HepG2 (cell line): ENCODE results near the gene RALY. TPM values are rescaled to one million over a fixed set of nuclear protein-coding genes. Genes with fewer than 3 reads are reported as not detected.
A peak's percentile ranks its signal among the peaks of the same experiment; 100 is the strongest.
"Not testable (repeated sequence)": the region's sequence is repeated elsewhere in the genome, so short reads cannot be mapped to it uniquely, and the experiment has no call there.

ENCODE experiments used
- ATAC-seq: fragments of 200-7000 bp; cut with Tn5 transposase; 3 replicates; pipeline ENCODE4 v1.9.1; 2020; ENCODE audit warnings: mild to moderate bottlenecking, moderate library complexity
- BruUV-seq: library from RNA; stranded (reverse); fragments of 400-500 nt; replicated peaks from 2 replicates; lab custom pipeline; 2021; lab: Mats Ljungman, UMichigan
- CTCF ChIA-PET: fragments of 300-600 bp; formaldehyde crosslinking; extraction: SDS; loops from one replicate; lab custom pipeline; 2021; ENCODE audit warnings: low total read pairs, inconsistent platforms, low intra/inter-chr PET ratio; lab: Yijun Ruan, JAX
- POLR2A ChIA-PET: fragments of 350-600 bp; sonication (Branson Sonifier 250); formaldehyde crosslinking; loops from one replicate; lab custom pipeline; 2020; ENCODE audit warnings: antibody characterized with exemption, inconsistent platforms; lab: Yijun Ruan, JAX
- DNase-seq: peaks from one replicate; pipeline ENCODE4 v3.0.0-alpha.2; 2015; ENCODE audit warnings: low spot score
- FAIRE-seq: peaks from 3 replicates; lab custom pipeline; 2011; peaks lifted over from hg19 to GRCh38; lab: Jason Lieb, UNC
- H2AFZ ChIP-seq: one replicate; pipeline ENCODE4 v1.6.1; 2011; ENCODE audit warnings: low read length, inconsistent platforms
- H3K27ac ChIP-seq: fragments of 300-600 bp; 3 replicates; pipeline ENCODE4 v1.8.0; 2011; ENCODE audit warnings: mixed run types, mild to moderate bottlenecking, mixed read lengths, low read length, inconsistent platforms; ENCODE audit not compliant: insufficient read depth; ENCODE audit errors: extremely low read length
- H3K27me3 ChIP-seq, 2 experiments: fragments of 200-600 bp in 1 of 2; 2 replicates in 1 of 2; 3 replicates in 1 of 2; pipeline versions ENCODE4 v1.6.0 to v1.8.0; 2011; ENCODE audit warnings: low read length in 2 of 2, mild to moderate bottlenecking in 2 of 2, moderate library complexity in 2 of 2, inconsistent platforms in 1 of 2; ENCODE audit not compliant: insufficient read depth in 2 of 2, control insufficient read depth in 1 of 2
- H3K36me3 ChIP-seq, 2 experiments: fragments of 200-600 bp in 1 of 2; replicated peaks in 1 of 2; 2 replicates in 1 of 2; 3 replicates in 1 of 2; pipeline versions ENCODE4 v1.5.1 to v1.8.0; 2011; ENCODE audit warnings: low read length in 2 of 2, inconsistent platforms in 1 of 2; ENCODE audit not compliant: insufficient read depth in 2 of 2, control insufficient read depth in 1 of 2
- H3K4me1 ChIP-seq: 2 replicates; pipeline ENCODE4 v1.5.1; 2012; ENCODE audit warnings: low read length, inconsistent platforms; ENCODE audit not compliant: insufficient read depth
- H3K4me2 ChIP-seq: 2 replicates; pipeline ENCODE4 v1.6.0; 2011; ENCODE audit warnings: low read depth, low read length, inconsistent platforms
- H3K4me3 ChIP-seq, 3 experiments: fragments of 200-600 bp in 1 of 3; sonication (generic), shearing (Covaris generic) in 1 of 3; replicated peaks in 1 of 3; 2 replicates each; pipeline ENCODE4 v1.5.1; 2011 to 2016; ENCODE audit warnings: low read length in 3 of 3, inconsistent platforms in 2 of 3, low read depth in 2 of 3, mild to moderate bottlenecking in 2 of 3, control low read depth in 1 of 3, mixed read lengths in 1 of 3; ENCODE audit not compliant: insufficient read depth in 1 of 3
- H3K79me2 ChIP-seq: one replicate; pipeline ENCODE4 v1.6.1; 2011; ENCODE audit warnings: low read length, inconsistent platforms; ENCODE audit not compliant: insufficient read depth
- H3K9ac ChIP-seq: 2 replicates; pipeline ENCODE4 v1.6.0; 2011; ENCODE audit warnings: mild to moderate bottlenecking, low read depth, low read length, inconsistent platforms; ENCODE audit not compliant: insufficient read depth
- H3K9me3 ChIP-seq: 2 replicates; pipeline ENCODE4 v1.5.1; 2012; ENCODE audit warnings: mild to moderate bottlenecking, low read length
- H4K20me1 ChIP-seq: 2 replicates; pipeline ENCODE4 v1.6.0; 2011; ENCODE audit warnings: inconsistent platforms, mild to moderate bottlenecking, low read length, moderate library complexity; ENCODE audit not compliant: insufficient read depth
- TP53 ChIP-seq: sonication (generic); formaldehyde crosslinking; conservative IDR thresholded peaks from 2 replicates; pipeline ENCODE4 v1.4.0; 2020; ENCODE audit warnings: missing genetic modification reagents
- ZBTB21 ChIP-seq: sonication (generic); formaldehyde crosslinking; IDR thresholded peaks from 2 replicates; pipeline ENCODE4 v1.4.0; 2020; ENCODE audit warnings: missing genetic modification reagents
- ZNF121 ChIP-seq: sonication (generic); formaldehyde crosslinking; IDR thresholded peaks from 2 replicates; pipeline ENCODE4 v1.5.0; 2020; ENCODE audit warnings: mild to moderate bottlenecking, missing genetic modification reagents
- ZNF350 ChIP-seq: sonication (generic); formaldehyde crosslinking; IDR thresholded peaks from 2 replicates; pipeline ENCODE4 v1.4.0; 2020; ENCODE audit warnings: mild to moderate bottlenecking, low read depth, missing genetic modification reagents, borderline replicate concordance
- WGBS: methylation state at CpG from one replicate; pipeline ENCODE4 v1.1.6; 2017; ENCODE audit warnings: low lambda C conversion rate; 5-methylcytosine and 5-hydroxymethylcytosine counted together
- in situ Hi-C: cut with HindIII; loops from 2 replicates; pipeline ENCODE4 v1.10.0; 2017; ENCODE audit warnings: low pct_unique_long_range_greater_than_20kb; ENCODE audit not compliant: extremely low pct_ligation_motif_present
- intact Hi-C: fragments of 100-400 bp; cut with micrococcal nuclease; formaldehyde crosslinking; loops from one replicate; pipeline ENCODE4 v1.10.0; 2022; ENCODE audit not compliant: unreplicated experiment
- polyA plus RNA-seq, 8 experiments: library from polyadenylated mRNA; depleted of rRNA in 3 of 8; stranded (reverse) in 7 of 8; unstranded in 1 of 8; fragments of >200 nt; fragmentation: Illumina TruSeq in 4 of 8; extraction: Trizol in 4 of 8; gene quantifications; 2 replicates each; pipeline versions ENCODE4 v1.2.1 to v1.2.3, GENCODE V29; 2011 to 2016; ENCODE audit warnings: low read depth in 4 of 8, missing spikeins in 1 of 8, mixed read lengths in 1 of 8; ENCODE audit not compliant: insufficient read depth in 1 of 8
- total RNA-seq, 5 experiments: library from RNA; depleted of rRNA; stranded (reverse); fragments of >200 nt; fragmentation: Illumina TruSeq; extraction: Trizol; gene quantifications; 2 replicates each; pipeline ENCODE4 v1.2.3, GENCODE V29; 2016; ENCODE audit warnings: low read depth in 1 of 5
- TF ChIP-seq, protein P1 (sequence below): sonication (generic); formaldehyde crosslinking; conservative IDR thresholded peaks from 2 replicates; pipeline ENCODE4 v1.5.0; 2020; ENCODE audit warnings: missing genetic modification reagents
- TF ChIP-seq, protein P2 (sequence below): IDR thresholded peaks from 2 replicates; pipeline ENCODE4 v1.6.1; 2016; ENCODE audit warnings: mild to moderate bottlenecking, missing biosample characterization, missing genetic modification reagents
- TF ChIP-seq, protein P3 (sequence below): sonication (generic); formaldehyde crosslinking; IDR thresholded peaks from 2 replicates; pipeline ENCODE4 v1.4.0; 2020; ENCODE audit warnings: missing genetic modification reagents, mild to moderate bottlenecking, borderline replicate concordance

Gene RALY
- total and polyA plus RNA-seq, 2 of the 13 experiments (the other 11 are each of a cell fraction or from before 2014, with no cell fraction given), result 178 to 186 TPM

DNA sequence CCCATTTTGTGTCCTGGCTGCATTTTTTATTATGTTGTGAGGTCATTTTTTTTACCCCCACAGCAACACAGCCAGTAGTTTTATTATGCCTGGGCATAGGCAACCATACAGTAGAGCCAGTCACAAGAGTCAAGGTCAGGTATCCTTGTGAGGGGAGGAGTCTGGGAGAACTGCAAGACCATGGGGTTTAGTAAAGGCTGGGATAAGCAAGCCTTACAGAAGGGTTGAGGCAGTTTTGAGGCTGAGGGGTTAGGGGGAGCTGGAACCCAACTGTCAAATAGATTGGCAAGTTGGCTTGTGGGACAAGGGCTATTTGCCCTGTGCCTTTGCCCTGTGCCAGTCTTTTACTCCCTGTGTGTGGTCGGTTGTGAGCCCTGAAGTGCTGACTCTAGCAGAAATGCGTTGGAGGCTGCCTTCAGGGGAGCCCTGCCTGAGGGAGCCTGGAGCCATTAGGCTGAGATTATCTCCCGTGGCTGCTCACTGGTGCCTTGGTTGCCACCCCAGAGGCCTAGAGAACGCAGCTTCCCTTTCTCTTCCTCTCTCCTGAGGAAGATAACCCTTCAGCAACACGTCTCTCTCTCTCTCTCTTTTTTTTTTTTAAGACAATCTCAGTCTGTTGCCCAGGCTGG lies 31.1 kb downstream of the RALY start (continued):
- TF ChIP-seq, protein P1, sequence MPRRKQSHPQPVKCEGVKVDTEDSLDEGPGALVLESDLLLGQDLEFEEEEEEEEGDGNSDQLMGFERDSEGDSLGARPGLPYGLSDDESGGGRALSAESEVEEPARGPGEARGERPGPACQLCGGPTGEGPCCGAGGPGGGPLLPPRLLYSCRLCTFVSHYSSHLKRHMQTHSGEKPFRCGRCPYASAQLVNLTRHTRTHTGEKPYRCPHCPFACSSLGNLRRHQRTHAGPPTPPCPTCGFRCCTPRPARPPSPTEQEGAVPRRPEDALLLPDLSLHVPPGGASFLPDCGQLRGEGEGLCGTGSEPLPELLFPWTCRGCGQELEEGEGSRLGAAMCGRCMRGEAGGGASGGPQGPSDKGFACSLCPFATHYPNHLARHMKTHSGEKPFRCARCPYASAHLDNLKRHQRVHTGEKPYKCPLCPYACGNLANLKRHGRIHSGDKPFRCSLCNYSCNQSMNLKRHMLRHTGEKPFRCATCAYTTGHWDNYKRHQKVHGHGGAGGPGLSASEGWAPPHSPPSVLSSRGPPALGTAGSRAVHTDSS (CRISPR knock-in tag), result 0 out of 2 replicates have a peak, but pooled peaks have one; percentile 35
- TF ChIP-seq ZNF350 (CRISPR knock-in tag) (0 out of 2 replicates have a peak, but pooled peaks have one; percentile 31), ZBTB21 (CRISPR knock-in tag) (no peak), TP53 (CRISPR knock-in tag) (no peak)
- TF ChIP-seq, protein P2, sequence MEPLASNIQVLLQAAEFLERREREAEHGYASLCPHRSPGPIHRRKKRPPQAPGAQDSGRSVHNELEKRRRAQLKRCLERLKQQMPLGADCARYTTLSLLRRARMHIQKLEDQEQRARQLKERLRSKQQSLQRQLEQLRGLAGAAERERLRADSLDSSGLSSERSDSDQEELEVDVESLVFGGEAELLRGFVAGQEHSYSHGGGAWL (CRISPR knock-in tag), result 0 out of 2 replicates have a peak, but pooled peaks have one; percentile 18
- TF ChIP-seq, protein P3, sequence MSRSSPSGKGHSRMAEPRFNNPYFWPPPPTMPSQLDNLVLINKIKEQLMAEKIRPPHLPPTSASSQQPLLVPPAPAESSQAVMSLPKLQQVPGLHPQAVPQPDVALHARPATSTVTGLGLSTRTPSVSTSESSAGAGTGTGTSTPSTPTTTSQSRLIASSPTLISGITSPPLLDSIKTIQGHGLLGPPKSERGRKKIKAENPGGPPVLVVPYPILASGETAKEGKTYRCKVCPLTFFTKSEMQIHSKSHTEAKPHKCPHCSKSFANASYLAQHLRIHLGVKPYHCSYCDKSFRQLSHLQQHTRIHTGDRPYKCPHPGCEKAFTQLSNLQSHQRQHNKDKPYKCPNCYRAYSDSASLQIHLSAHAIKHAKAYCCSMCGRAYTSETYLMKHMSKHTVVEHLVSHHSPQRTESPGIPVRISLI (CRISPR knock-in tag), result peak; percentile 56; the same call in 1 of the 2 replicates

DNA sequence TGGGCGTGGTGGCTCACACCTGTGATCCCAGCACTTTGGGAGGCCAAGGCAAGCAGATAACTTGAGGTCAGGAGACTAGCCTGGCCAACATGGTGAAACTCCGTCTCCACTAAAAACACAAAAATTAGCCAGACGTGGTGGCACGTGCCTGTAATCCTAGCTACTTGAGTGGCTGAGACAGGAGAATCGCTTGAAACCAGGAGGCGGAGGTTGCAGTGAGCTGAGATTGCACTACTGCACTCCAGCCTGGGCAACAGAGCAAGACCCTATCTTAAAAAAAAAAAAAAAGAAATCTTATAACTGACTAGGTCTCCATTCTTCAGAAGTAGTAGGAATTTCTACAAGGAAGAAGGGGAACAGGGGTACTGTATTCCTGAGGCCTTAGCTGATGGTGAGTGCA lies 34.3 kb downstream of the RALY start:
- H3K36me3 ChIP-seq, result peaks cover 14 to 24% of the 10 kb centered on the region in 2 experiments
- H3K4me2 ChIP-seq, intact Hi-C loops, H3K27me3 ChIP-seq, H3K4me3 ChIP-seq, ATAC-seq, H3K27ac ChIP-seq, H3K9ac ChIP-seq, CTCF ChIA-PET, BruUV-seq, H2AFZ ChIP-seq, FAIRE-seq, DNase-seq, in situ Hi-C loops, H3K9me3 ChIP-seq: not testable (repeated sequence)
- H3K4me1 ChIP-seq, result peaks cover 31% of the 10 kb centered on the region
- POLR2A ChIA-PET, result interaction anchor here (5.2 kb wide), 1 partner anchor 35 kb away, joined by 33 read pairs; the partner anchor contains the start of gene RALY
- WGBS, result 94% methylated on average over 6 of the region's 6 CpGs
- H3K79me2 ChIP-seq, result peaks cover 89% of the 10 kb centered on the region
- H4K20me1 ChIP-seq, result peaks cover 50% of the 10 kb centered on the region
- TF ChIP-seq ZNF121 (CRISPR knock-in tag), result peak; percentile 83
